Measurements from ENCODE around the gene WDR1.

DNA sequence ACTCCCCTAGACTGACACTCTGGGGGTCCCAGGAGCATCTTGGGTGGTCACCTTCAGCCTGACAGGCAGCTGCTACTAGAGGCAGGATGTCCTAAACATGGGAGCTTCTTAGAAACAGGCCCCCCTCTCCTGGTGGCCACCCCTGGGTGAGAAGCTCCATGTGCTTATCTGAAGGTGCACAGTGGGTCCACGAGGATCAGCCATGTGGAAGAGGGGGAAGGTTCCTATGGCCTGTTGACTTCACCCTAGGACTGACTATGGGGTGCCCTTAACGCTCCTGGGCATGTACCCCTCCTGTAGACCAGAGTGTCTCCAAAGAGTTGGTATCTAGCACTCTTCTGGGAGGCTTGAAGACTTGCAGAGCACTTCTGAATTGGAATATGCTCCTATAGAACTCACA, 22.9 kb upstream of the WDR1 start:
- TF ChIP-seq, protein P1, sequence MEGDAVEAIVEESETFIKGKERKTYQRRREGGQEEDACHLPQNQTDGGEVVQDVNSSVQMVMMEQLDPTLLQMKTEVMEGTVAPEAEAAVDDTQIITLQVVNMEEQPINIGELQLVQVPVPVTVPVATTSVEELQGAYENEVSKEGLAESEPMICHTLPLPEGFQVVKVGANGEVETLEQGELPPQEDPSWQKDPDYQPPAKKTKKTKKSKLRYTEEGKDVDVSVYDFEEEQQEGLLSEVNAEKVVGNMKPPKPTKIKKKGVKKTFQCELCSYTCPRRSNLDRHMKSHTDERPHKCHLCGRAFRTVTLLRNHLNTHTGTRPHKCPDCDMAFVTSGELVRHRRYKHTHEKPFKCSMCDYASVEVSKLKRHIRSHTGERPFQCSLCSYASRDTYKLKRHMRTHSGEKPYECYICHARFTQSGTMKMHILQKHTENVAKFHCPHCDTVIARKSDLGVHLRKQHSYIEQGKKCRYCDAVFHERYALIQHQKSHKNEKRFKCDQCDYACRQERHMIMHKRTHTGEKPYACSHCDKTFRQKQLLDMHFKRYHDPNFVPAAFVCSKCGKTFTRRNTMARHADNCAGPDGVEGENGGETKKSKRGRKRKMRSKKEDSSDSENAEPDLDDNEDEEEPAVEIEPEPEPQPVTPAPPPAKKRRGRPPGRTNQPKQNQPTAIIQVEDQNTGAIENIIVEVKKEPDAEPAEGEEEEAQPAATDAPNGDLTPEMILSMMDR (IDR thresholded peaks at IDR 0.05; ENCODE audit: insufficient read depth, low read length, poor library complexity, severe bottlenecking) = no peak
- TF ChIP-seq EZH2phosphoT487 (conservative IDR thresholded peaks at IDR 0.05; ENCODE audit: low read length) = no peak

All from SU-DHL-6 (cell line).